HCT116 (cell line): ENCODE measurements around the gene DNAJA2. TPM values are rescaled to one million over a fixed set of nuclear protein-coding genes. Genes with fewer than 3 reads are reported as not detected.
"Not testable (repeated sequence)": the region's sequence is repeated elsewhere in the genome, so short reads cannot be mapped to it uniquely, and the experiment has no call there.

Experiments used
- ATAC-seq: fragments of 200-7000 bp; cut with Tn5 transposase; 2 replicates; pipeline ENCODE4 v1.9.1; 2020; ENCODE audit warnings: mild to moderate bottlenecking, moderate library complexity
- BruUV-seq: library from RNA; stranded (reverse); fragments of 400-500 nt; replicated peaks from 2 replicates; lab custom pipeline; 2021; lab: Mats Ljungman, UMichigan
- CTCF ChIA-PET: fragments of 300-600 bp; sonication (Branson Sonifier 250); formaldehyde crosslinking; loops from one replicate; lab custom pipeline; 2021; ENCODE audit warnings: antibody characterized with exemption; lab: Charles Lee
- POLR2A ChIA-PET: fragments of 300-600, 350-600 bp; sonication (Branson Sonifier 250); formaldehyde crosslinking; loops from one replicate; lab custom pipeline; 2021; ENCODE audit warnings: antibody characterized with exemption; lab: Charles Lee
- RAD21 ChIA-PET, 2 experiments: fragments of 300-600 bp; sonication (Branson Sonifier 250); formaldehyde crosslinking; loops; one replicate each; lab custom pipeline; 2023; ENCODE audit warnings: low total read pairs in 2 of 2; ENCODE audit not compliant: uncharacterized antibody in 2 of 2, unreplicated experiment in 2 of 2, low non-redundant PET in 1 of 2; lab: Charles Lee
- DNase-seq: peaks from one replicate; pipeline ENCODE4 v3.0.0-alpha.2; 2010; ENCODE audit warnings: low read depth, low spot score
- H2AFZ ChIP-seq: fragments of 200-600 bp; shearing (Covaris generic), sonication (generic); 2 replicates; pipeline ENCODE4 v1.6.1; 2017; ENCODE audit warnings: low read depth, mixed run types, mixed read lengths, antibody characterized with exemption, low read length; ENCODE audit not compliant: poor library complexity, severe bottlenecking
- H3K27ac ChIP-seq: 2 replicates; pipeline ENCODE4 v1.5.1; 2012; ENCODE audit warnings: low read depth, low read length
- H3K27me3 ChIP-seq: fragments of 200-600 bp; sonication (generic); 2 replicates; pipeline ENCODE4 v1.6.1; 2016; ENCODE audit warnings: mixed run types, low read length, mixed read lengths; ENCODE audit not compliant: insufficient read depth
- H3K36me3 ChIP-seq, 2 experiments: fragments of 200-500 bp in 1 of 2; fragments of 200-600 bp in 1 of 2; sonication (Bioruptor generic) in 1 of 2; sonication (generic) in 1 of 2; 2 replicates each; pipeline versions ENCODE4 v1.5.1 to v1.6.1; 2014 to 2016; ENCODE audit warnings: low read length in 2 of 2, inconsistent platforms in 1 of 2, mixed read lengths in 1 of 2, mixed run types in 1 of 2; ENCODE audit not compliant: insufficient read depth in 2 of 2, control insufficient read depth in 1 of 2
- H3K4me1 ChIP-seq, 2 experiments: fragments of 200-600 bp in 1 of 2; sonication (generic) in 1 of 2; 2 replicates each; pipeline versions ENCODE4 v1.5.1 to v1.6.1; 2012 to 2017; ENCODE audit warnings: low read length in 2 of 2, inconsistent platforms in 1 of 2, mild to moderate bottlenecking in 1 of 2, mixed read lengths in 1 of 2, mixed run types in 1 of 2, moderate library complexity in 1 of 2; ENCODE audit not compliant: insufficient read depth in 2 of 2, control insufficient read depth in 1 of 2
- H3K4me2 ChIP-seq: fragments of 200-600 bp; sonication (generic); 2 replicates; pipeline ENCODE4 v1.6.1; 2017; ENCODE audit warnings: mixed run types, low read length, mixed read lengths
- H3K4me3 ChIP-seq, 2 experiments: fragments of 200-600 bp in 1 of 2; sonication (generic) in 1 of 2; replicated peaks in 1 of 2; 2 replicates each; pipeline ENCODE4 v1.5.1; 2011 to 2016; ENCODE audit warnings: low read length in 2 of 2, control low read depth in 1 of 2, low read depth in 1 of 2, mild to moderate bottlenecking in 1 of 2, mixed read lengths in 1 of 2, mixed run types in 1 of 2
- H3K79me2 ChIP-seq: fragments of 200-600 bp; sonication (generic); 2 replicates; pipeline ENCODE4 v1.6.1; 2017; ENCODE audit warnings: mild to moderate bottlenecking, mixed run types, low read length, moderate library complexity, mixed read lengths; ENCODE audit not compliant: insufficient read depth
- H3K9ac ChIP-seq: fragments of 200-600 bp; sonication (generic); 2 replicates; pipeline ENCODE4 v1.6.1; 2016; ENCODE audit warnings: low read length, mixed read lengths
- H3K9me2 ChIP-seq: fragments of 200-600 bp; sonication (generic), shearing (Covaris generic); 2 replicates; pipeline ENCODE4 v1.6.1; 2017; ENCODE audit warnings: mixed run types, mild to moderate bottlenecking, moderate library complexity; ENCODE audit not compliant: insufficient read depth
- H3K9me3 ChIP-seq, 2 experiments: fragments of 200-500 bp in 1 of 2; fragments of 200-600 bp in 1 of 2; sonication (Bioruptor generic) in 1 of 2; sonication (generic) in 1 of 2; 2 replicates each; pipeline ENCODE4 v1.6.1; 2014 to 2017; ENCODE audit warnings: low read length in 2 of 2, mixed read lengths in 2 of 2, inconsistent platforms in 1 of 2, low read depth in 1 of 2, mild to moderate bottlenecking in 1 of 2, mixed run types in 1 of 2, moderate library complexity in 1 of 2; ENCODE audit not compliant: control insufficient read depth in 1 of 2, insufficient read depth in 1 of 2
- H4K20me1 ChIP-seq: fragments of 200-600 bp; sonication (generic), shearing (Covaris generic); 2 replicates; pipeline ENCODE4 v1.6.1; 2017; ENCODE audit warnings: mixed run types, mild to moderate bottlenecking, moderate library complexity; ENCODE audit not compliant: insufficient read depth
- CTCF ChIP-seq, 3 experiments: fragments of 200-600 bp in 1 of 3; sonication (generic) in 1 of 3; IDR thresholded peaks in 2 of 3; conservative IDR thresholded peaks in 1 of 3; 2 replicates each; pipeline ENCODE4 v1.5.1; 2012 to 2017; ENCODE audit warnings: low read depth in 2 of 3, low read length in 2 of 3, antibody characterized with exemption in 1 of 3, borderline replicate concordance in 1 of 3, control low read depth in 1 of 3, mild to moderate bottlenecking in 1 of 3, mixed read lengths in 1 of 3, mixed run types in 1 of 3, moderate library complexity in 1 of 3; ENCODE audit not compliant: insufficient read depth in 1 of 3
- SIN3A ChIP-seq: IDR thresholded peaks from 2 replicates; pipeline ENCODE4 v1.6.1; 2012; ENCODE audit warnings: low read depth
- SP1 ChIP-seq: IDR thresholded peaks from 2 replicates; pipeline ENCODE4 v1.6.1; 2012; ENCODE audit warnings: low read depth
- TCF7L2 ChIP-seq: IDR thresholded peaks from 2 replicates; pipeline ENCODE4 v1.7.0; 2011; ENCODE audit warnings: borderline replicate concordance, inconsistent platforms; ENCODE audit not compliant: insufficient read depth, insufficient read length; ENCODE audit errors: extremely low read depth
- ZBTB33 ChIP-seq: IDR thresholded peaks from 2 replicates; pipeline ENCODE4 v1.6.1; 2011; ENCODE audit warnings: mild to moderate bottlenecking, low read length, moderate library complexity; ENCODE audit not compliant: insufficient replicate concordance; ENCODE audit errors: extremely low read depth
- intact Hi-C: fragments of 100-400 bp; cut with micrococcal nuclease; formaldehyde crosslinking; loops from 2 replicates; pipeline ENCODE4 v1.10.0; 2022
- total RNA-seq: library from RNA; stranded (reverse); gene quantifications from one replicate; pipeline ENCODE4 v1.2.1, GENCODE V29; 2021; ENCODE audit not compliant: unreplicated experiment

Gene DNAJA2
- total RNA-seq, 1 experiment from 2014 or later = 68.2 TPM

GRCh38 chr16:47013172-47013571 lies 39.7 kb upstream of the DNAJA2 start:
- ATAC-seq (no peak), DNase-seq (no peak)
- H3K4me2 ChIP-seq = no peak overlapping the region
- H3K4me1 ChIP-seq = peaks cover 5 to 7% of the 10 kb centered on the region in 2 experiments
- no peaks in the 10 kb centered on the region for H3K27me3 ChIP-seq
- H3K79me2 ChIP-seq = no peaks in the 10 kb centered on the region
- no peak overlapping the region for H3K9ac ChIP-seq
- H3K9me2 ChIP-seq = no peaks in the 10 kb centered on the region
- BruUV-seq = no TSS peak
- H3K36me3 ChIP-seq = no peaks in the 10 kb centered on the region
- ChIA-PET POLR2A (no interaction called here), CTCF (no interaction called here), RAD21 (no interaction called here)
- TF ChIP-seq SIN3A (no peak), ZBTB33 (no peak), CTCF (IDR thresholded peaks at IDR 0.05 in 2 of 3, conservative IDR thresholded peaks at IDR 0.05 in 1 of 3; ENCODE audit: borderline replicate concordance in 1 of 3, insufficient read depth in 1 of 3, low read depth in 2 of 3, low read length in 2 of 3) (no peak), TCF7L2 (no peak), SP1 (no peak)
- H3K9me3 ChIP-seq = no peaks in the 10 kb centered on the region
- no peak overlapping the region for H3K4me3 ChIP-seq
- no peak overlapping the region for H2AFZ ChIP-seq
- no peaks in the 10 kb centered on the region for H4K20me1 ChIP-seq
- H3K27ac ChIP-seq = no peak overlapping the region
- intact Hi-C loops = loop anchor here (10.0 kb wide), 1 partner anchor 62 kb away; no protein-coding TSS in a partner anchor

GRCh38 chr16:47010812-47011211 lies 37.3 kb upstream of the DNAJA2 start:
- DNase-seq, CTCF ChIA-PET: not testable (repeated sequence)

More at GRCh38 chr16:47010812-47011211, 37.3 kb upstream of the DNAJA2 start:
- H3K4me1 ChIP-seq, H4K20me1 ChIP-seq, H3K27me3 ChIP-seq, ATAC-seq, H3K9me3 ChIP-seq, H3K27ac ChIP-seq, H3K9me2 ChIP-seq, RAD21 ChIA-PET, H3K4me2 ChIP-seq, BruUV-seq, H3K36me3 ChIP-seq, H3K9ac ChIP-seq, H3K4me3 ChIP-seq, H2AFZ ChIP-seq, POLR2A ChIA-PET, H3K79me2 ChIP-seq: not testable (repeated sequence)
- intact Hi-C loops = loop anchor here (10.0 kb wide), 1 partner anchor 64 kb away; no protein-coding TSS in a partner anchor
